NCI-H510A (cell line): ENCODE data around the gene MINDY4.

Experiments used
- DNase-seq: peaks from one replicate; lab custom pipeline; 2025; lab: John Stamatoyannopoulos, UW

The MINDY4 gene

GRCh38 chr7:30903146-30903545 lies 131.9 kb downstream of the MINDY4 start:
- DNase-seq, result no peak

DNA sequence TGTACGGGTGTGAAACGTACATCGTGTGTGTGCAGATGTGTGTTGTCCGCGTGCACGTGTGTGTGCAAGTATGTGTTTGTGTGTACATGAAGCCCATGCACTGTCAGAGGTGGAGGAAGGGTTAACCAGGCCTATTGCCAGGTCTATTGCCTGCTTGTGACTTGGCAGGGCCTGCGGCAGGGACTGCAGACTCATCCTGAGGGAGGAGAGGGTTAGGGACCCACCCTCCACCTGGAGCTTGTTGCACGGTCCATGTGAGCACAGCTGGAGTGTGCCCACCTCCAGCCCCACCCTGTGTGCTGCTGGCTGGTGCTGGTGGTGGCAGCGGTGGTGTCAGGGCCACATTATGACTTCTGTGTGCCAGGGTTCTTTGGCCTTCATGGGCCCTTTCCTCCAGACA lies 133.3 kb downstream of the MINDY4 start:
- no peak for DNase-seq

DNA sequence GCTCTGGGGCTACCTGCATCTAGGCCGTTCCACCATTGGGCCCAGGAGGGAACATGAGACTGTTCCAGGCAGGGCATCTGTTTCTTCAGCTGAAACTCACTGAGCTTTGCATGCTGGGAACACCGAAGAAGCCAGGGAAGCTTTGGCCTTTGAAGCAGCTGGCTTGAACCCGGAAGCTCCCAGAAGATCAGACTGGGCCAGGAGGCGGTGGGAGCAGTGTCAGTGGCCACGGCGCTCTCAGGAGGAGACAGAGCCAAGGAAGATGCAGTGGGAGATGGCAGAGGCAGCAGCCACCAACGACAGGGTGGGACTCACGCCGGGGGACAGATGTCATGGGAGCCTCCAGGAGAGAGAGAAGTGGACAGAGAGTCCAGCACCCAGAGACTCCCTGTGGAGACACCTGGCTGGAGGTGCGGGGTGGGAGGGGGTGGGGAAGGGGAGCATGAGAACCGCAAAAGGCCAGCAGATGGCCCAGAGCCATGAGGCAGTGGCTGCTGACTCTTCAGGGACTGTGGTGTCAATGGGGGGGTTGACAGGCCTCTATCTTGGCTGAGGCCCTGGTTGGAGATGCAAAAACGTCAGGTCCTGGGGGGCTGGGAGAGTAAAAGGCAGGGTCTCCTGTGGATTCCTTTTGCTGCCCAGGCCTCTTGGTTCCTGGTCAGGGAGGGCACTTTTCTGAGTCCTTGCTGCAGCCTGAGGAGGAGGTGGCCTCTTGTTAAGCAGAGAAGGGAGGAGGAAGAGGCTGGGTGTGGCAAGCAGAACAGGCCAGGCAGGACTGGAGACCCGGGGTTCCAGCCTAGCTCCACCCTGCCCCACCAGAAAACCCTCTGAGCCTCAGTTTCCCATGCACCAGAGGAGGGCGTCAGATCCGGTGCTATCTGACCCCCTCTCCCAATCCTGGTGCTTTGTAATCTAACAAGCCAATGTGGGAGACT lies 134.1 kb downstream of the MINDY4 start:
- DNase-seq, result no peak

DNA sequence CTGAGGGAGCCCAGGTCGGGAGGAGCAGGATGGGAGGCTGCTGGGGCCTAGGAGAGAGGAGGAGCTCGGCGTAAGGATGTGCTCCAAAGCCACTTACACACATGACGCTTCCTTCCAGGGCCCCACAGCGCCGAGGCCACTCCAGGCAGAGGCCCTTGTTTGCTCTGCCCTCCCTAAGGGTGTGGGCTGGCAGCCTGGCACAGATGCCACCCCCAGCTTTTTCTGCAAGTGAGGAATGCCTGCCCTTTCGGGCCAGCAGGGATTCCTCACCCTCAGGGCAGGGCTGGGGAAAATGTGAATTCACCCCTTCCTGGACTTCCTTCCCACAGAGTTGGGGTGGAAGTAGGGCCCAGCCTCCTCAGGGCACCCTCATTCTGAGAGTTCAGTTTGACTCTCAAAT lies 134.8 kb downstream of the MINDY4 start:
- no peak for DNase-seq

DNA sequence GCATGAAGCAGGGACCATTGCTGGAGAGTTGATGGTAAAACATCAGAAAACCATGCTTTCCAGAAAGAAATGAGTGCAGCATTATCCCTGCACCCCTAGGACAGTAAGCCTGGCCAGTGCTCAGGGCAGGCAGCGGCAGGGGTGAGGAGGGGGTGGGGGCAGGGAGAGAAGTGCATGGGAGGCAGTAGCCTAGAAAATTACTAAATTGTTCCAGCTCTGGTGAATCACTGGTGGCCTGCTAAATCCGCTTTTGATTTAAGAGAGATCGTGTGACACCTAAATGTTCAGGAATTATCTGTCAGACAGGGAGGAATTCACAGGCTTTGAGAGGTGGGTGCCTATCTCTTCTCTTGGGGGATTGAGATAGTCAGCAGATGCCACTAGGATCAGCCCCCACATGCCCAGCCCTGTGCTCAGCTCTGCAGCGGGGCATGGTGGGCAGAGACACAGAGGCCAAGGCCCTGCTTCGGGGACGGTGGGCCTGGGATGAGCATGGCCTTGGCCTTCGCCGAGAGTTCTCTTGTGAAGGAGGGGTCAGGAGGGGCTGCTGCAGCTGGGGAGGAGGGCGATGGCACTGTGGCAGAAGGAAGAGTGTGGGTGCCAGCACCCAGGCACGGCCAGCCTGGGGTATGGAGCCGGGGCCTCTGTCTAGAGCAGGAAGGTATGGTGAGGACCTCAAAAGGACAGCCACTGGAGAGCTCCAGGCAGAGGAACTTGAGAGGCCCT lies 135.5 kb downstream of the MINDY4 start:
- DNase-seq, result no peak

DNA sequence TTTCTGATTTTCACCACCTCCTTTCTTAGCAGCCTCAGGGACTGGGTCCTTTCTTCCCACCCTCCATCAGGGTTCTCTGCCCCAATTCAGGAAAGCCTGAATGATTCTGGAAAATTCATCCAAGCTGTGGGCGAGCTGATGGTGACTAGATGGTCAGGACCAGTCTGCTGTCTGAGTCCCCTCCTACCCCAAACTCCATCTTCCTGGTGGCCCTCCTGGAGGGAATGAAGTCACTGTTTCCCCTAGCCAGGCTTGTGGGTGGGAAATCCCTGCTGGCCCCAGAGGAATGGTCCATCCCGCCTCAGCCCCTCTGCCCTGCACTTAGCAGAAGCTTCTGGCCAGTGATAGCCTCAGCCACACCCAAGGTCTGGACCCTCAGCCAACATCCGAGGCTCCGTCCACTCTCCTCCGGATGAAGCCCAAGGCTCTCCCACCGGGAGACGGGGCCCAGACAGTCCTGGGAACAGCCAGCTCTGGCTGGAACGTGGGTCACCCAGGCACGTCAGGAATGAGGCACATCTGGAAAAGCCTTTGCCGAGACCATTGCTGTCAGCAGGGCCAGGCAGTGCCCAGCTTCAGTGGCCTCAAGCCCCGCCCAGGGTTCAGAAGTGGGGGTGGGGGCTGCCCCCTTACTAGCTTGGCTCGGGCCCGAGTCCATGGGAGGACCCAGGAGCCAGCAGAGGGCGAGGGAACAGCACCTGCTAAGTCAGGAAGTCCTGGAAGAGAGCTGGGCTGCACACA lies 136.5 kb downstream of the MINDY4 start:
- DNase-seq, result no peak

DNA sequence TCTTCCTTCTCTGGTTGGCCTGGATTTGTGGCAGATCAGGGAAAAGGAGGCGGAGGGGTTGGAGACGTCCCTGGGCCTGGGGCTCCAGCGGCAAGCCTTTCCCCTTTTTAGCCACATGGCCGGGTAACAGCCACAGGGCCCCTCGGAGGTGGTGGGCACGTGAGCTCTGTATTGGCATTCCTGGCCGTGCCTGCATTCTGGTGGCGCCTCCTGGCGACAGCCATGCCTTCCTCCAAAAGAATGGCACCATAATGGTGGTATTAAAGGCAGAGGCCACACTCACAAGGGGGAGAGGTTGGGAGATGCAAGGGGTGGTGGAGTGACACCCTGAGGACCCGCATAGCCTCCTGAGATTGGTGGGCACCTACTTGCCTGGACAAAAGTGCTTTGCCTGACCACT lies 137.5 kb downstream of the MINDY4 start:
- DNase-seq, result no peak

GRCh38 chr7:30909431-30909830 lies 138.2 kb downstream of the MINDY4 start:
- DNase-seq, result no peak

DNA sequence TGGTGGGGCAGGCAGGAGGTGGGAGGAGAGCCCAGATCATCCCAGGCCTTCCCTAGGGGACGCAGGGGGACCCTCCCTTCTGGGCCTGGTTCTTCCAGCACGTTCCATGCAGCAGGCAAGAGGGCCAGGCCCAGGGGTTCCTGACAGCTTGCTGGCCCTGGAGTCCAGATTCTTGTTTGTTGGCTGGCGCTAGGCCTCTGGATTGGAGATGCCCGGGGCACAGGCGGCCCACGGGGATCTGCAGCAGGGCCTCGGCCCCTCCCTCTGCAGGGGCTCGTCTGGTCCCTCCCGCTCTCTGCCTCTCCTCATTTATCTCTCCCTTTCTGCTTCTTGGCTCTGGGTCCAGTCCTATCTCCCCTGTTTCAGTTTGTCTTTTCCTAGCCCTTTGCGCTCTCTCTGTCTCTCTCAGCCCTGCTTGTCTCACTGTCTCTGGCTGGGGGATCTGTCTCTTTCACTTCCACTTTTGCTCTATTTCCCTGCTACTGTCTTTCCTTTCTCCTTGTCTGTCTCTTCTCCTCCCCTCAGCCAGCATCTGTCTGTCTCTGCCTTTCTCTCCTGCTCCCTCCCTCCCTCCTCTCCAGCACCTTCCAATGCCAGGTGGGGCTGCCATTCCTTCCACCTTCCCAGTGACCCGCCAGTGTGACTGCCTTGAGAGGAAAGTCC lies 139.3 kb downstream of the MINDY4 start:
- DNase-seq, result no peak

DNA sequence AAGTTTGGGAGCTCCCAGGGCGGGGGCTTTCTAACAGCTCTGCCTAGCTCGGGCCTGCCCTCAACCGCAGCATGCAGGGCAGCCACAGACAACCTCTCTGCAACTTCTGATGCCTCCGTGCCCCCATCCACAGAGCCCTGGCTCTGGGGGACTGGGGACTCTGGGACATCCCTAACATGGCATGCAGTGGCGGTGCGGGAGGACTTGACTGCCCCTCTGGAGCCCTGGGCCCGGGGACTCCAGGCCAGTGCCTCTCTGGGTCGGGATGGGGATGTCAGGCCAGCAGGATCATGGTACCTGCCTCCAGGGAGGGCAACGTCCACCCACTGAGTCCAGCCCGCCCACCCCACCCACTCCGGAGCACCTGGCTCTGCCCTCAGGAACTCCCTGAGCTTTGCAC lies 139.9 kb downstream of the MINDY4 start:
- no peak for DNase-seq

- no peak for DNase-seq
Measured at GRCh38 chr7:30911561-30911969, 140.3 kb downstream of the MINDY4 start, which contains the start of gene AQP1. Gene AQP1 (plus strand): TSS chr7:30911853. CDS start chr7:30911910, 57 bp downstream.

- DNase-seq, result no peak
Measured at GRCh38 chr7:30912021-30912730, 141.0 kb downstream of the MINDY4 start.

GRCh38 chr7:30912731-30912985 lies 141.4 kb downstream of the MINDY4 start:
- no peak for DNase-seq

- DNase-seq, result no peak
Measured at GRCh38 chr7:30912986-30913811, 142.0 kb downstream of the MINDY4 start.

- DNase-seq, result no peak
Measured at GRCh38 chr7:30913821-30914515, 142.8 kb downstream of the MINDY4 start.

DNA sequence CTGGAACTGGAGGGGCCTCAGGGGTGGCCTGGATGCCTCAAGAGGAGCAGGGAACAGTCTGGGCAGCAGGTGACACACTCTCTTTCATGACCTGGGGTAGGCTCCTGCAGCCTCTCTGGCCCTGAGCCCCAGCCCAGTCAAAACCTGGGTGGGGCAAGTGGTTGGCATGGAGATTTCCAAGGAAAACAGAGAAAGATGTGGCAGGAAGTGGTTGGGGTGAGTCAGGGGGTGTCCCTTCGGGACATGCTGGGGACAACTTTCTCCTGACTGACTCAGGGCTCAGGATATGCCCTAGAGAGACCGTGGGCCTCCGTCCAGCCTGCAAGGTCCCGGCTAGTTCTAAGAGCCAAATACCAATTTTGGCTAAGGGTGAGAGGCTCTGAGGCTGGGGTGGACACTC lies 143.4 kb downstream of the MINDY4 start:
- no peak for DNase-seq

DNA sequence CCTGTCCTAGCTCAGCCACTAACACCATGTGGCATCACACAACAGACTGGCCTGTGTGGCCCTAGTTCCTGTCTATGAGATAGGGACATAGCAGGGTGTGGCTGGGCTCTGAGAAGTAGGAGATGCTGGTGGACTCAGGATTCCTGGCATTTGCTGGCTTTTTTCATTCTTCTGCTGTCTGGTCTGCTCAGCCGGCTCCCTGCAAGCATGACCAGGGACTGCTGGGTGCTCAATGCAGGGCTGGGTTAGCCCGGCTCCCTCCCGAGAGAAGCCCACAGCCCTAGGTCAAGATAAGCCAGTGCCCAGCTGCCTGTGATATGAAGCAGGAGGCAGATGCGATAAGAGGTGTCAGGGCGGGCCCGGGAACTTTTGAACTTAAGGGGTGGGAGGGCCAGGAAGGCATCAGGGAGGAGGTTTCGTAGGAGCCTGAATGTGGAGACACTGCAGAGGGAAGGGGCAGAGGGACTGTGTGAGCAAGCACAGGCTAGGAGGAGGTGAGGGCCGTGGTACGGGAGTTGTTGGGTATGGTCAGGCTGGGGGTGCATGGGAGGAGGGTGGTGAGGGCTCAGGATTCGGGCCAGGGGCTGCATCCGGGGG lies 143.9 kb downstream of the MINDY4 start:
- DNase-seq, result no peak

DNA sequence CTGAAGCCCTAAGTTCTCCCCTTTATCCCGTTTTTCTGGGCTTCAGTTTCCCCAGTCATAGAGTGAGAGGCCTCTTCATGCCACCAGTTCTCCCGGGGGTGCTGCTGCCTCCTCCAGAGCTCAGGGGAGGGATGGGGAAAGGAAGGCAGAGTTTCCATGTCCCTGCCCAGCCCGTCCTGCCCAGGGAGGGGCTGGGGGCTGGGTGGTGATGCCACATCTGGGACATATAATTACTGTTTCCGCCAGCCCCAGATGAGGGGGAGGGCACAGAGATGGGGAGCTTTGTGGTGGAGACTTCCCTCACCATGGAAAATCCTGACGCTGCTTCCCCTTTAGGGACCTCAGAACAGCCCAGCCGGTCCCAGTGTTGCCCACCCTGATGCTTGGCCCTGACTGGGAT lies 144.5 kb downstream of the MINDY4 start:
- DNase-seq, result no peak

GRCh38 chr7:30916255-30916654 lies 145.0 kb downstream of the MINDY4 start:
- DNase-seq, result no peak

GRCh38 chr7:30916767-30917166 lies 145.6 kb downstream of the MINDY4 start:
- DNase-seq, result no peak
